Measurements from ENCODE around the gene NEK9.

DNA sequence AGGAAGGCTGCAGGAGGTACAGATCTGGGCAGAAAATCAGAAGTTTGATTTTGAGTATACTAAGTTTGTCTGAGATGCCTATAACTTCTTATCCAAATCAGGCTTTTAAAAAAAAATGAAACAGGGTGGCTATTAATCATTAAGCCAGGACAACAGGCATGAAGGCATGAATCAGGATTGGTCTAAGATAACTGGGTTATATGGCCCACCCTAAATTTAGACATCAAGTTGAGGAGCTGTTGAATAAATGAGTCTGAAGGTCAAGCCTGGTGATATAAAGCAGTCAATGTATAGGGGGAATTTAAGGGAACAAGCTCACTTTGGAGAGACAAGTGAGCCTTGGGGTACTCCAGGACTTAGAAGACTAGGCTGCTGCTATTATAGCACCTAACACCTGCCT, 28.6 kb downstream of the NEK9 start:
- no peak for TF ChIP-seq GATA2 (IDR thresholded peaks at IDR 0.05; ENCODE audit: low read depth, low read length)
- TF ChIP-seq GATA3 (IDR thresholded peaks at IDR 0.05; ENCODE audit: low read depth, low read length), result no peak

Measured in SH-SY5Y (cell line).